HTR-8/SVneo (cell line): Measurements from ENCODE around the gene NPY.
A peak's percentile ranks its signal among the peaks of the same experiment; 100 is the strongest.

Source experiments
- DNase-seq: peaks from one replicate; pipeline ENCODE4 v3.0.0; 2011; ENCODE audit warnings: low spot score, mixed read lengths; ENCODE audit not compliant: insufficient read length
- FAIRE-seq: peaks from 2 replicates; lab custom pipeline; 2011; peaks lifted over from hg19 to GRCh38; lab: Jason Lieb, UNC

The NPY gene

DNA sequence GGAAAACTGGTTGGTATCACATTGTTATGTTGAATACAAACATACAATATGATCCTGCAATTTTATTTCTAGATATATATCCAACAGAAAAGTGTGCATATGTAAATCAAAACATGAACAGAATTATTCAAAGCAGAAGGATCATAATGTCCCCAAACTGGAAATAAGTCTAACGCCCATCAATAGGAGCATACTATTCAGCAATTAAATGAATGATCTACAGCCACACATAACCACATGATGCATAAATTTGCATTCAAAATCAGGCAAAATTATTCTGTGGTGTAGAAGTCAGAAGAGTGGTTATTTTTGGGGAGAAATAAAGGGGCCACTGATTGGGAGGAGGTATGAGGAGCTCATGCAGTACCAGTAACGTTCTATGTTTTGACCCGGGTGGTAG, 28.6 kb downstream of the NPY start:
- no peak for DNase-seq
- no peak for FAIRE-seq

GRCh38 chr7:24313777-24314176, 29.8 kb downstream of the NPY start:
- no peak for FAIRE-seq
- DNase-seq = no peak

GRCh38 chr7:24316340-24316739, 32.4 kb downstream of the NPY start:
- FAIRE-seq (no peak), DNase-seq (no peak)

DNA sequence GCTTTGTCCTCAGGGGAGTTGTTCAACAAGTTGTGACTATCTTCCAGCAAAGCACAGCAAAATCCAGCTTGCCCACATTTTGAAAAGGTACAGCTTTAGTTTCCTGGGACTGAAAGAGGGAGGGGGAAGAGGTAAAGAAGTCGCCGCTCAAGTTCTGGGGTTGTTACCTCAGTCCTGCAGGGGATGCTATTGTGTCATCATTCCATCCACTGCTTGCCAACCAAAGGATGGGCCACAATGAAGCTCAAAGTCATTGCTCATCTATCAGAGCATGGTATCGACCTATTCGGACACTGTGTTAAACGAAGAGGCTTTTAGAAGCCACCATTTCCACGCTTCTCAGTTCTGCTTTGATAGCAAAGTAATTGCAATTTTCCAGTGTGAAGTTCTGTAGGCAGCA, 34.3 kb downstream of the NPY start:
- no peak for FAIRE-seq
- no peak for DNase-seq

GRCh38 chr7:24319209-24319608, 35.2 kb downstream of the NPY start:
- no peak for DNase-seq
- no peak for FAIRE-seq

DNA sequence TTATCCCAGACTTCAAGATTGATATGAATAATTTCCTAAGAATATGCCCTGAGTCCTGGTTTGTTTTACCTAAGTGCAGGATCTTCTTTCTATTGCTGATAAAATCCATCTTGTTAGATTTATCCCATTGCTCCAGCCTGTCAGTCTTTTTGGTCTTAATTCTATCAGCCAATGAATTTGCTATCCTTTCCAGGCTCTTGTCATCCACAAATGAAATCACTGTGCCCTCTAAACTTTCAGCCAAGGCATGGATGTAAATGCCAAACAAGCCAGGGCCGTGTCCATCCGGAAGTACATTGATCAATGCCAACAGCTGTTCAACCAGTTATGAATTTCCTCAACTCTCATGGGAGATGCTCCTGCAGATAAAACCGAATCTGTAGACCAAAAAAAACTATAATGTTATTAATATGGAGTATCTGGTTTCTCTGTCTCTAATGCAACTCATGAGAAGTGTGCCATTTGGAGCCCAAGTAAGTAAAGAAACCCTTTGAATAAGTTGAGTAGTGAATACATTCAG, 40.0 kb downstream of the NPY start:
- DNase-seq = no peak
- no peak for FAIRE-seq

DNA sequence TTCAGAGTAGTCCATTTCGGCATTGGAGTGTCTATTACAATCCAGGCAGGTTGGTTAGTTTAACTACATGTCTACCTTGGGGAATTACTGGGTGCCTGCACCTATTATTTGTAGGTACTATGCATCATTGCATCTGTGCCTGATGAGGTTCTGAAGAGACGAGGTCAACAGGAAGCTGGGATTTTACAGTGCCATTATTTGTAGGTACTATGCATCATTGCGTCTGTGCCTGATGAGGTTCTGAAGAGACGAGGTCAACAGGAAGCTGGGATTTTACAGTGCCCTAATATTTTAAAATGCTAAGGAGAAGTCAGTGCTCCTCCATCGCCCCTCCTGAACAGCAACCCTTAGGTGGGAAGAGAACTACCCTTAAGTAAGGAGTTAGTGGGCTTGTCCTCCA, 41.7 kb downstream of the NPY start:
- FAIRE-seq (no peak), DNase-seq (no peak)

- DNase-seq (no peak), FAIRE-seq (no peak)
These were observed 44.1 kb downstream of the NPY start for GRCh38 chr7:24328050-24328449.

DNA sequence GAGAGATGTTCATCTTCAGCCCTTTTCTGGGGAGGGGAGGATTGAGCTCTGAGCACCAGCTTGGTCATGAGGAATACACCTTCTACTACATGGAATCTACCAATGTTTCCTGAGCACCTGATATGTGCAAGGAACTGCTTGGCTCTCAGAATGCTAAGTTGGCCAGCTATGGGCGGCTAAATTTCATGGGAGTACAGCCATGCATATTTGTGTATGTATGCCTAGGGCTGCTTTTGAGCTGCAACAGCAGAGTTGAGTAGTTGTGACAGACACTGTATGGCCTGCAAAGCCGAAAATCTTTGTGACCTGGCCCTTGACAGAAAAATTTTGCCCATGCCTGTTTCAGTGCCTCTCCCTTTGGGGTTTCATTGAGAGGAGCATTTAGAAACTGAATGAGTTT, 44.9 kb downstream of the NPY start:
- no peak for FAIRE-seq
- no peak for DNase-seq

DNA sequence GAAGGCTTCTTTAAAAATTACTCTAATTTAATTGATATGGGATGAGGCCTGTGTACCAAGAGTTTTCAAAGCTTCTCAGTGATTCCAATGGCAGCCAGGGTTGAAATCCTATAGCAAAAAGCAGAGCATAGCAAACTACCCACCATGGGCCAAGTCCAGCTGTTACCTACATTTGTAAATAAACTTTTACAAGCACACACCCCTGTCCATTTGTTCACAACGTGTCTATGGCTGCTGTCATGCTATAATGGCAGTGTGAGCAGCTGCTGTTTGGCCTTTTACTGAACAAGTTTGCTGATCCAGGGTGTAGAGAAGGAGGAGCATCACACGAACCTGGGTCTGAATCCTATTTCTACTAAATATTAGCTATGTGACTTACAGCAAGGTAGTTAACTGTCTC, 50.0 kb downstream of the NPY start:
- FAIRE-seq (no peak), DNase-seq (no peak)

DNA sequence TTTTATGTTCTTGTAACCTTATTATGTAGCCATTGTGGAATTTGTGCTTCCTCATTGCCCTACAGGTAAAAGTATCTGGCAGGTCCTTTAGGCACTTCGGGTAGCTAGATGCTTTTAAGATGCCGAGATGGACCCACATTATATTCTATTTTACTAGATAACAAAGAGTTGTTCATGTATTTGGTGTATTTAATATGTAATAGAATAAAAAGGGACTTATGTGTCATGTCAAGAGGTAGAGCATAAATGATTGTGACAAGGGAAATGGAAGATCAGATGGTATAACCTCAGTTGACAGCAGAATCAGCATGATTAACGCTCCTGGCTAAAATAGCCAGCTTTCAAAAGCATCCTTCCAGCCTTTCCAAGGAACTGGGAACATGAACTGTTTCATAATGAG, 50.6 kb downstream of the NPY start:
- no peak for FAIRE-seq
- DNase-seq = no peak

- DNase-seq (peak; percentile 29), FAIRE-seq (peak; percentile 31)
These were observed 52.5 kb downstream of the NPY start for GRCh38 chr7:24336461-24336860.

- no peak for FAIRE-seq
- DNase-seq = no peak
These were observed 53.2 kb downstream of the NPY start for GRCh38 chr7:24337180-24337579.

- FAIRE-seq = no peak
These were observed 55.6 kb downstream of the NPY start for GRCh38 chr7:24339575-24339974.

DNA sequence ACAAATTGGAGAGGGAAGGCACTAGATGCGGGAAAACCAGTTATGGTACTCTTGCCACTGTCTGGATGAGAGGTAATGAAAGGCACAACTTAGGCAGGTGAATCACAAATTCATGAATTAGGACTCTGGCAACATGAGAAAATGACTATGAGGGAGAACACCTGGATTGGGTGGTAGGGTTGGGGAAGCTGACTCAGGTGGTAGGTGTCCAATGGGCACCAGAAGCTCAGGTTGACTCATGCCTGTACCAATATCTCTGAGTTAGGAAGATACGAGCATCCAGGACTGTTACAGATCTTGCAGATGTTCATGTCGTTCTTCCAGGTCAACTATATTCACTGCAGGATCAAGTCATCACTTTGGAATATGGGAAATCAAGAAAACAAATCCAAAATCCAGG, 56.7 kb downstream of the NPY start:
- FAIRE-seq (no peak), DNase-seq (no peak)

More at GRCh38 chr7:24339575-24339974, 55.6 kb downstream of the NPY start:
- DNase-seq = no peak
